HCT116 (cell line): ENCODE measurements around the gene COX10. TPM values are rescaled to one million over a fixed set of nuclear protein-coding genes. Genes with fewer than 3 reads are reported as not detected.

Experiments
- ATAC-seq: fragments of 200-7000 bp; cut with Tn5 transposase; 2 replicates; pipeline ENCODE4 v1.9.1; 2020; ENCODE audit warnings: mild to moderate bottlenecking, moderate library complexity
- BruUV-seq: library from RNA; stranded (reverse); fragments of 400-500 nt; replicated peaks from 2 replicates; lab custom pipeline; 2021; lab: Mats Ljungman, UMichigan
- CTCF ChIA-PET: fragments of 300-600 bp; sonication (Branson Sonifier 250); formaldehyde crosslinking; loops from one replicate; lab custom pipeline; 2021; ENCODE audit warnings: antibody characterized with exemption; lab: Charles Lee
- POLR2A ChIA-PET: fragments of 300-600, 350-600 bp; sonication (Branson Sonifier 250); formaldehyde crosslinking; loops from one replicate; lab custom pipeline; 2021; ENCODE audit warnings: antibody characterized with exemption; lab: Charles Lee
- RAD21 ChIA-PET, 2 experiments: fragments of 300-600 bp; sonication (Branson Sonifier 250); formaldehyde crosslinking; loops; one replicate each; lab custom pipeline; 2023; ENCODE audit warnings: low total read pairs in 2 of 2; ENCODE audit not compliant: uncharacterized antibody in 2 of 2, unreplicated experiment in 2 of 2, low non-redundant PET in 1 of 2; lab: Charles Lee
- DNase-seq: peaks from one replicate; pipeline ENCODE4 v3.0.0-alpha.2; 2010; ENCODE audit warnings: low read depth, low spot score
- H2AFZ ChIP-seq: fragments of 200-600 bp; shearing (Covaris generic), sonication (generic); 2 replicates; pipeline ENCODE4 v1.6.1; 2017; ENCODE audit warnings: low read depth, mixed run types, mixed read lengths, antibody characterized with exemption, low read length; ENCODE audit not compliant: poor library complexity, severe bottlenecking
- H3K27ac ChIP-seq: 2 replicates; pipeline ENCODE4 v1.5.1; 2012; ENCODE audit warnings: low read depth, low read length
- H3K27me3 ChIP-seq: fragments of 200-600 bp; sonication (generic); 2 replicates; pipeline ENCODE4 v1.6.1; 2016; ENCODE audit warnings: mixed run types, low read length, mixed read lengths; ENCODE audit not compliant: insufficient read depth
- H3K36me3 ChIP-seq, 2 experiments: fragments of 200-500 bp in 1 of 2; fragments of 200-600 bp in 1 of 2; sonication (Bioruptor generic) in 1 of 2; sonication (generic) in 1 of 2; 2 replicates each; pipeline versions ENCODE4 v1.5.1 to v1.6.1; 2014 to 2016; ENCODE audit warnings: low read length in 2 of 2, inconsistent platforms in 1 of 2, mixed read lengths in 1 of 2, mixed run types in 1 of 2; ENCODE audit not compliant: insufficient read depth in 2 of 2, control insufficient read depth in 1 of 2
- H3K4me1 ChIP-seq, 2 experiments: fragments of 200-600 bp in 1 of 2; sonication (generic) in 1 of 2; 2 replicates each; pipeline versions ENCODE4 v1.5.1 to v1.6.1; 2012 to 2017; ENCODE audit warnings: low read length in 2 of 2, inconsistent platforms in 1 of 2, mild to moderate bottlenecking in 1 of 2, mixed read lengths in 1 of 2, mixed run types in 1 of 2, moderate library complexity in 1 of 2; ENCODE audit not compliant: insufficient read depth in 2 of 2, control insufficient read depth in 1 of 2
- H3K4me2 ChIP-seq: fragments of 200-600 bp; sonication (generic); 2 replicates; pipeline ENCODE4 v1.6.1; 2017; ENCODE audit warnings: mixed run types, low read length, mixed read lengths
- H3K4me3 ChIP-seq, 2 experiments: fragments of 200-600 bp in 1 of 2; sonication (generic) in 1 of 2; replicated peaks in 1 of 2; 2 replicates each; pipeline ENCODE4 v1.5.1; 2011 to 2016; ENCODE audit warnings: low read length in 2 of 2, control low read depth in 1 of 2, low read depth in 1 of 2, mild to moderate bottlenecking in 1 of 2, mixed read lengths in 1 of 2, mixed run types in 1 of 2
- H3K79me2 ChIP-seq: fragments of 200-600 bp; sonication (generic); 2 replicates; pipeline ENCODE4 v1.6.1; 2017; ENCODE audit warnings: mild to moderate bottlenecking, mixed run types, low read length, moderate library complexity, mixed read lengths; ENCODE audit not compliant: insufficient read depth
- H3K9ac ChIP-seq: fragments of 200-600 bp; sonication (generic); 2 replicates; pipeline ENCODE4 v1.6.1; 2016; ENCODE audit warnings: low read length, mixed read lengths
- H3K9me2 ChIP-seq: fragments of 200-600 bp; sonication (generic), shearing (Covaris generic); 2 replicates; pipeline ENCODE4 v1.6.1; 2017; ENCODE audit warnings: mixed run types, mild to moderate bottlenecking, moderate library complexity; ENCODE audit not compliant: insufficient read depth
- H3K9me3 ChIP-seq, 2 experiments: fragments of 200-500 bp in 1 of 2; fragments of 200-600 bp in 1 of 2; sonication (Bioruptor generic) in 1 of 2; sonication (generic) in 1 of 2; 2 replicates each; pipeline ENCODE4 v1.6.1; 2014 to 2017; ENCODE audit warnings: low read length in 2 of 2, mixed read lengths in 2 of 2, inconsistent platforms in 1 of 2, low read depth in 1 of 2, mild to moderate bottlenecking in 1 of 2, mixed run types in 1 of 2, moderate library complexity in 1 of 2; ENCODE audit not compliant: control insufficient read depth in 1 of 2, insufficient read depth in 1 of 2
- H4K20me1 ChIP-seq: fragments of 200-600 bp; sonication (generic), shearing (Covaris generic); 2 replicates; pipeline ENCODE4 v1.6.1; 2017; ENCODE audit warnings: mixed run types, mild to moderate bottlenecking, moderate library complexity; ENCODE audit not compliant: insufficient read depth
- CBX3 ChIP-seq: IDR thresholded peaks from 2 replicates; pipeline ENCODE4 v1.6.1; 2012; ENCODE audit warnings: low read depth
- CEBPB ChIP-seq: IDR thresholded peaks from 2 replicates; pipeline ENCODE4 v1.6.1; 2012; ENCODE audit warnings: low read depth
- ELF1 ChIP-seq: IDR thresholded peaks from 2 replicates; pipeline ENCODE4 v1.6.1; 2012; ENCODE audit warnings: low read depth, borderline replicate concordance
- EZH2phosphoT487 ChIP-seq: fragments of 200-600 bp; IDR thresholded peaks from 2 replicates; pipeline ENCODE4 v1.6.1; 2018; ENCODE audit warnings: antibody characterized with exemption, borderline replicate concordance
- FOSL1 ChIP-seq: IDR thresholded peaks from 2 replicates; pipeline ENCODE4 v1.6.1; 2012; ENCODE audit warnings: low read depth
- JUND ChIP-seq: IDR thresholded peaks from 2 replicates; pipeline ENCODE4 v1.6.1; 2012
- POLR2AphosphoS5 ChIP-seq: IDR thresholded peaks from 2 replicates; pipeline ENCODE4 v1.6.1; 2011; ENCODE audit warnings: mild to moderate bottlenecking, low read depth, low read length, moderate library complexity
- RAD21 ChIP-seq: IDR thresholded peaks from 2 replicates; pipeline ENCODE4 v1.6.1; 2012; ENCODE audit warnings: low read depth, mild to moderate bottlenecking
- SIN3A ChIP-seq: IDR thresholded peaks from 2 replicates; pipeline ENCODE4 v1.6.1; 2012; ENCODE audit warnings: low read depth
- SP1 ChIP-seq: IDR thresholded peaks from 2 replicates; pipeline ENCODE4 v1.6.1; 2012; ENCODE audit warnings: low read depth
- SRF ChIP-seq: IDR thresholded peaks from 2 replicates; pipeline ENCODE4 v1.6.1; 2012; ENCODE audit warnings: low read depth
- TCF7L2 ChIP-seq: IDR thresholded peaks from 2 replicates; pipeline ENCODE4 v1.7.0; 2011; ENCODE audit warnings: borderline replicate concordance, inconsistent platforms; ENCODE audit not compliant: insufficient read depth, insufficient read length; ENCODE audit errors: extremely low read depth
- YY1 ChIP-seq: IDR thresholded peaks from 2 replicates; pipeline ENCODE4 v1.6.1; 2011; ENCODE audit warnings: low read length, low read depth, moderate library complexity, mild to moderate bottlenecking; ENCODE audit not compliant: insufficient replicate concordance; ENCODE audit errors: extremely low read depth
- ZFX ChIP-seq: fragments of 450-650 bp; IDR thresholded peaks from 2 replicates; pipeline ENCODE4 v1.6.1; 2017
- ZNF274 ChIP-seq: fragments of 200-500 bp; sonication (Bioruptor generic); IDR thresholded peaks from 2 replicates; pipeline ENCODE4 v1.6.1; 2014; ENCODE audit warnings: mild to moderate bottlenecking, low read depth, low read length, inconsistent platforms
- intact Hi-C: fragments of 100-400 bp; cut with micrococcal nuclease; formaldehyde crosslinking; loops from 2 replicates; pipeline ENCODE4 v1.10.0; 2022
- total RNA-seq: library from RNA; stranded (reverse); gene quantifications from one replicate; pipeline ENCODE4 v1.2.1, GENCODE V29; 2021; ENCODE audit not compliant: unreplicated experiment
- TF ChIP-seq, protein P1 (sequence below), 3 experiments: fragments of 200-600 bp in 1 of 3; sonication (generic) in 1 of 3; IDR thresholded peaks in 2 of 3; conservative IDR thresholded peaks in 1 of 3; 2 replicates each; pipeline ENCODE4 v1.5.1; 2012 to 2017; ENCODE audit warnings: low read depth in 2 of 3, low read length in 2 of 3, antibody characterized with exemption in 1 of 3, borderline replicate concordance in 1 of 3, control low read depth in 1 of 3, mild to moderate bottlenecking in 1 of 3, mixed read lengths in 1 of 3, mixed run types in 1 of 3, moderate library complexity in 1 of 3; ENCODE audit not compliant: insufficient read depth in 1 of 3
- TF ChIP-seq, protein P2 (sequence below): IDR thresholded peaks from 2 replicates; pipeline ENCODE4 v1.6.1; 2012; ENCODE audit warnings: low read depth
- TF ChIP-seq, protein P3 (sequence below): IDR thresholded peaks from 2 replicates; pipeline ENCODE4 v1.6.1; 2012
- TF ChIP-seq, protein P4 (sequence below): IDR thresholded peaks from 2 replicates; pipeline ENCODE4 v1.6.1; 2011; ENCODE audit warnings: mild to moderate bottlenecking, low read length, moderate library complexity; ENCODE audit not compliant: insufficient replicate concordance; ENCODE audit errors: extremely low read depth
- TF ChIP-seq, protein P5 (sequence below): IDR thresholded peaks from 2 replicates; pipeline ENCODE4 v1.6.1; 2012

Gene COX10
- total RNA-seq, 1 experiment from 2014 or later = 22.4 TPM

DNA sequence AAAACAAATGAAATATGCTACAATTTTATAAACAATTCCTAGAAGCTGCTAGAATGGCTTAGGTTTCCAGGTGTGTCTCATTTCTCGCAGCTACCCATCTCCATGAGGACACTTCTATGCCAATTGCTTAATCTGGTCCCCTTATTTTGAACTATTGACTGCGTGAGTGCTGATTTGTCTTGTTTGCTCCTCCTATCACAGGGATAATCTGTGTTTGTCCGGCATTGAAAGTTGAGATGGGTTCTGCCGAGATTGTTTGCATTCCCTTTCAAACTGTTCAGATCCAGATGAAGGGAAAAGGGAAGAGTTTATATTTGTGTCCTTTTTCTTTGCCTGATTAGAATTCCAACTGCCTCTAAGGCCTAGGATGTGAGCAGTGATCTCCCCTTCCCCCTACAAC is 21.7 kb upstream of the COX10 start:
- H3K9me2 ChIP-seq = no peaks in the 10 kb centered on the region
- ChIA-PET POLR2A (no interaction called here), RAD21 (no interaction called here), CTCF (interaction anchor here (0.9 kb wide), 1 partner anchor 15 kb away, joined by 3 read pairs; no protein-coding TSS in a partner anchor)
- ATAC-seq (no peak), DNase-seq (no peak)
- no peak overlapping the region for H3K4me2 ChIP-seq
- H3K4me1 ChIP-seq = no peaks in the 10 kb centered on the region
- no peaks in the 10 kb centered on the region for H3K36me3 ChIP-seq
- BruUV-seq = no TSS peak
- H3K27me3 ChIP-seq = no peaks in the 10 kb centered on the region
- H3K9ac ChIP-seq = no peak overlapping the region
- no peaks in the 10 kb centered on the region for H4K20me1 ChIP-seq
- no peak overlapping the region for H3K27ac ChIP-seq
- peaks cover under 1% of the 10 kb centered on the region; the same call in 1 of the 2 replicates for H3K79me2 ChIP-seq
- TF ChIP-seq, protein P1, sequence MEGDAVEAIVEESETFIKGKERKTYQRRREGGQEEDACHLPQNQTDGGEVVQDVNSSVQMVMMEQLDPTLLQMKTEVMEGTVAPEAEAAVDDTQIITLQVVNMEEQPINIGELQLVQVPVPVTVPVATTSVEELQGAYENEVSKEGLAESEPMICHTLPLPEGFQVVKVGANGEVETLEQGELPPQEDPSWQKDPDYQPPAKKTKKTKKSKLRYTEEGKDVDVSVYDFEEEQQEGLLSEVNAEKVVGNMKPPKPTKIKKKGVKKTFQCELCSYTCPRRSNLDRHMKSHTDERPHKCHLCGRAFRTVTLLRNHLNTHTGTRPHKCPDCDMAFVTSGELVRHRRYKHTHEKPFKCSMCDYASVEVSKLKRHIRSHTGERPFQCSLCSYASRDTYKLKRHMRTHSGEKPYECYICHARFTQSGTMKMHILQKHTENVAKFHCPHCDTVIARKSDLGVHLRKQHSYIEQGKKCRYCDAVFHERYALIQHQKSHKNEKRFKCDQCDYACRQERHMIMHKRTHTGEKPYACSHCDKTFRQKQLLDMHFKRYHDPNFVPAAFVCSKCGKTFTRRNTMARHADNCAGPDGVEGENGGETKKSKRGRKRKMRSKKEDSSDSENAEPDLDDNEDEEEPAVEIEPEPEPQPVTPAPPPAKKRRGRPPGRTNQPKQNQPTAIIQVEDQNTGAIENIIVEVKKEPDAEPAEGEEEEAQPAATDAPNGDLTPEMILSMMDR (IDR thresholded peaks at IDR 0.05 in 2 of 3, conservative IDR thresholded peaks at IDR 0.05 in 1 of 3; ENCODE audit: borderline replicate concordance in 1 of 3, insufficient read depth in 1 of 3, low read depth in 2 of 3, low read length in 2 of 3) = no peak
- no peak for TF ChIP-seq SRF
- TF ChIP-seq SIN3A = no peak
- TF ChIP-seq ELF1 = no peak
- no peak for TF ChIP-seq CBX3
- TF ChIP-seq, protein P2, sequence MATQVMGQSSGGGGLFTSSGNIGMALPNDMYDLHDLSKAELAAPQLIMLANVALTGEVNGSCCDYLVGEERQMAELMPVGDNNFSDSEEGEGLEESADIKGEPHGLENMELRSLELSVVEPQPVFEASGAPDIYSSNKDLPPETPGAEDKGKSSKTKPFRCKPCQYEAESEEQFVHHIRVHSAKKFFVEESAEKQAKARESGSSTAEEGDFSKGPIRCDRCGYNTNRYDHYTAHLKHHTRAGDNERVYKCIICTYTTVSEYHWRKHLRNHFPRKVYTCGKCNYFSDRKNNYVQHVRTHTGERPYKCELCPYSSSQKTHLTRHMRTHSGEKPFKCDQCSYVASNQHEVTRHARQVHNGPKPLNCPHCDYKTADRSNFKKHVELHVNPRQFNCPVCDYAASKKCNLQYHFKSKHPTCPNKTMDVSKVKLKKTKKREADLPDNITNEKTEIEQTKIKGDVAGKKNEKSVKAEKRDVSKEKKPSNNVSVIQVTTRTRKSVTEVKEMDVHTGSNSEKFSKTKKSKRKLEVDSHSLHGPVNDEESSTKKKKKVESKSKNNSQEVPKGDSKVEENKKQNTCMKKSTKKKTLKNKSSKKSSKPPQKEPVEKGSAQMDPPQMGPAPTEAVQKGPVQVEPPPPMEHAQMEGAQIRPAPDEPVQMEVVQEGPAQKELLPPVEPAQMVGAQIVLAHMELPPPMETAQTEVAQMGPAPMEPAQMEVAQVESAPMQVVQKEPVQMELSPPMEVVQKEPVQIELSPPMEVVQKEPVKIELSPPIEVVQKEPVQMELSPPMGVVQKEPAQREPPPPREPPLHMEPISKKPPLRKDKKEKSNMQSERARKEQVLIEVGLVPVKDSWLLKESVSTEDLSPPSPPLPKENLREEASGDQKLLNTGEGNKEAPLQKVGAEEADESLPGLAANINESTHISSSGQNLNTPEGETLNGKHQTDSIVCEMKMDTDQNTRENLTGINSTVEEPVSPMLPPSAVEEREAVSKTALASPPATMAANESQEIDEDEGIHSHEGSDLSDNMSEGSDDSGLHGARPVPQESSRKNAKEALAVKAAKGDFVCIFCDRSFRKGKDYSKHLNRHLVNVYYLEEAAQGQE = no peak
- no peak for TF ChIP-seq TCF7L2
- TF ChIP-seq EZH2phosphoT487 = no peak
- TF ChIP-seq, protein P3, sequence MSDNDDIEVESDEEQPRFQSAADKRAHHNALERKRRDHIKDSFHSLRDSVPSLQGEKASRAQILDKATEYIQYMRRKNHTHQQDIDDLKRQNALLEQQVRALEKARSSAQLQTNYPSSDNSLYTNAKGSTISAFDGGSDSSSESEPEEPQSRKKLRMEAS = no peak
- no peak for TF ChIP-seq JUND
- no peak for TF ChIP-seq FOSL1
- TF ChIP-seq YY1 = no peak
- no peak for TF ChIP-seq ZFX
- no peak for TF ChIP-seq SP1
- TF ChIP-seq, protein P4, sequence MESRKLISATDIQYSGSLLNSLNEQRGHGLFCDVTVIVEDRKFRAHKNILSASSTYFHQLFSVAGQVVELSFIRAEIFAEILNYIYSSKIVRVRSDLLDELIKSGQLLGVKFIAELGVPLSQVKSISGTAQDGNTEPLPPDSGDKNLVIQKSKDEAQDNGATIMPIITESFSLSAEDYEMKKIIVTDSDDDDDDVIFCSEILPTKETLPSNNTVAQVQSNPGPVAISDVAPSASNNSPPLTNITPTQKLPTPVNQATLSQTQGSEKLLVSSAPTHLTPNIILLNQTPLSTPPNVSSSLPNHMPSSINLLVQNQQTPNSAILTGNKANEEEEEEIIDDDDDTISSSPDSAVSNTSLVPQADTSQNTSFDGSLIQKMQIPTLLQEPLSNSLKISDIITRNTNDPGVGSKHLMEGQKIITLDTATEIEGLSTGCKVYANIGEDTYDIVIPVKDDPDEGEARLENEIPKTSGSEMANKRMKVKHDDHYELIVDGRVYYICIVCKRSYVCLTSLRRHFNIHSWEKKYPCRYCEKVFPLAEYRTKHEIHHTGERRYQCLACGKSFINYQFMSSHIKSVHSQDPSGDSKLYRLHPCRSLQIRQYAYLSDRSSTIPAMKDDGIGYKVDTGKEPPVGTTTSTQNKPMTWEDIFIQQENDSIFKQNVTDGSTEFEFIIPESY = no peak
- TF ChIP-seq ZNF274 = no peak
- no peak for TF ChIP-seq CEBPB
- TF ChIP-seq, protein P5, sequence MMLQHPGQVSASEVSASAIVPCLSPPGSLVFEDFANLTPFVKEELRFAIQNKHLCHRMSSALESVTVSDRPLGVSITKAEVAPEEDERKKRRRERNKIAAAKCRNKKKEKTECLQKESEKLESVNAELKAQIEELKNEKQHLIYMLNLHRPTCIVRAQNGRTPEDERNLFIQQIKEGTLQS = no peak
- TF ChIP-seq RAD21 = no peak
- no peak for TF ChIP-seq POLR2AphosphoS5
- no peaks in the 10 kb centered on the region for H3K9me3 ChIP-seq
- intact Hi-C loops = loop anchor here (10.0 kb wide), 1 partner anchor 257 kb away; the partner anchor contains the start of gene HS3ST3B1
- no peak overlapping the region for H2AFZ ChIP-seq
- no peak overlapping the region for H3K4me3 ChIP-seq
